Natural killer cell (primary cell): Measurements from ENCODE around the gene PDE4D. TPM values are rescaled to one million over a fixed set of nuclear protein-coding genes. Genes with fewer than 3 reads are reported as not detected.

ENCODE experiments used
- ATAC-seq, 3 donors: fragments of 150-1000 bp in 2 of 3; fragments of 200-7000 bp in 1 of 3; cut with Tn5 transposase; 1 replicate in 1 of 3; 2 replicates in 2 of 3; pipeline ENCODE4 v1.10.0; 2021; ENCODE audit warnings: mild to moderate bottlenecking in 2 of 3, moderate library complexity in 2 of 3
- DNase-seq, 2 donors: peaks; one replicate each; pipeline versions ENCODE4 v3.0.0 to v3.0.0-alpha.2; 2013 to 2021; ENCODE audit warnings: mixed read lengths in 1 of 2
- H3K27ac ChIP-seq: one replicate; pipeline ENCODE4 v1.5.1; 2013; ENCODE audit warnings: mild to moderate bottlenecking, low read length
- H3K27me3 ChIP-seq: one replicate; pipeline ENCODE4 v1.6.1; 2013; ENCODE audit warnings: low read length; ENCODE audit not compliant: control insufficient read depth, insufficient read depth
- H3K36me3 ChIP-seq: one replicate; pipeline ENCODE4 v1.6.1; 2013; ENCODE audit warnings: low read length; ENCODE audit not compliant: control insufficient read depth, insufficient read depth
- H3K4me1 ChIP-seq: one replicate; pipeline ENCODE4 v1.6.1; 2013; ENCODE audit warnings: low read length; ENCODE audit not compliant: control insufficient read depth, insufficient read depth
- H3K4me3 ChIP-seq: one replicate; pipeline ENCODE4 v1.5.1; 2013; ENCODE audit warnings: low read length
- H3K9me3 ChIP-seq: one replicate; pipeline ENCODE4 v1.6.1; 2013; ENCODE audit warnings: low read length; ENCODE audit not compliant: control insufficient read depth, insufficient read depth
- H3K27ac Mint-ChIP-seq, 2 donors: one replicate each; pipeline ENCODE4 v1.8.0; 2022; ENCODE audit warnings: mild to moderate bottlenecking in 2 of 2, mixed read lengths in 2 of 2, moderate library complexity in 1 of 2
- H3K27me3 Mint-ChIP-seq, 2 donors: one replicate each; pipeline ENCODE4 v1.8.0; 2022; ENCODE audit warnings: low read depth in 2 of 2, mixed read lengths in 2 of 2
- H3K36me3 Mint-ChIP-seq: one replicate; pipeline ENCODE4 v1.8.0; 2022; ENCODE audit warnings: mixed read lengths
- H3K4me1 Mint-ChIP-seq, 2 donors: one replicate each; pipeline ENCODE4 v1.8.0; 2022; ENCODE audit warnings: mixed read lengths in 2 of 2
- H3K4me3 Mint-ChIP-seq: one replicate; pipeline ENCODE4 v1.8.0; 2022; ENCODE audit warnings: mild to moderate bottlenecking, moderate library complexity, mixed read lengths
- H3K9me3 Mint-ChIP-seq, 2 donors: one replicate each; pipeline ENCODE4 v1.8.0; 2022; ENCODE audit warnings: mixed read lengths in 2 of 2
- CTCF ChIP-seq: fragments of 200-600 bp; IDR thresholded peaks from one replicate; pipeline ENCODE4 v1.8.0; 2022; ENCODE audit warnings: antibody characterized with exemption
- WGBS: methylation state at CpG from one replicate; pipeline ENCODE4 v1.1.7; 2013; ENCODE audit warnings: missing lambda C conversion rate; ENCODE audit not compliant: insufficient coverage; 5-methylcytosine and 5-hydroxymethylcytosine counted together
- intact Hi-C: fragments of 100-400 bp; cut with micrococcal nuclease; formaldehyde crosslinking; loops from one replicate; pipeline ENCODE4 v1.14.2; 2022
- total RNA-seq, 4 donors: library from RNA; stranded (reverse); fragments of 120-200 nt in 1 of 4; gene quantifications; one replicate each; pipeline versions ENCODE4 v1.2.3 to v1.2.4, GENCODE V29; 2013 to 2022

Gene PDE4D
- total RNA-seq, 3 donors from 2014 or later (not counting 1 experiment from before 2014, with no cell fraction given): 109 to 170 (median 116) TPM

GRCh38 chr5:59873113-59873512 is 20.4 kb downstream of the PDE4D start:
- DNase-seq (no peak), ATAC-seq (no peak)
- H3K36me3 ChIP-seq: no peaks in the 10 kb centered on the region
- H3K4me1 ChIP-seq: no peaks in the 10 kb centered on the region
- Mint-ChIP-seq H3K36me3 (no peaks in the 10 kb centered on the region), H3K27ac (no peak overlapping the region), H3K9me3 (peaks cover 2 to 7% of the 10 kb centered on the region in 2 donors), H3K4me3 (no peak overlapping the region), H3K4me1 (no peaks in the 10 kb centered on the region), H3K27me3 (peaks cover 0 to 5% of the 10 kb centered on the region in 2 donors)
- no peaks in the 10 kb centered on the region for H3K27me3 ChIP-seq
- no peak overlapping the region for H3K27ac ChIP-seq
- no peak for TF ChIP-seq CTCF
- 69% methylated on average over 2 of the region's 2 CpGs for WGBS
- no peak overlapping the region for H3K4me3 ChIP-seq
- intact Hi-C loops: no loop called here
- H3K9me3 ChIP-seq: no peaks in the 10 kb centered on the region

GRCh38 chr5:59866661-59867060 is 26.9 kb downstream of the PDE4D start:
- TF ChIP-seq CTCF: no peak
- Mint-ChIP-seq H3K4me3 (no peak overlapping the region), H3K9me3 (peaks cover 0 to 2% of the 10 kb centered on the region in 2 donors), H3K36me3 (no peaks in the 10 kb centered on the region), H3K27me3 (peaks cover 5 to 6% of the 10 kb centered on the region in 2 donors), H3K27ac (no peak overlapping the region), H3K4me1 (no peaks in the 10 kb centered on the region)
- Histone ChIP-seq H3K4me1 (no peaks in the 10 kb centered on the region), H3K36me3 (no peaks in the 10 kb centered on the region), H3K4me3 (no peak overlapping the region), H3K9me3 (no peaks in the 10 kb centered on the region), H3K27ac (no peak overlapping the region), H3K27me3 (no peaks in the 10 kb centered on the region)
- intact Hi-C loops: no loop called here
- DNase-seq (no peak), ATAC-seq (no peak)
- 80% methylated on average over 2 of the region's 2 CpGs for WGBS

GRCh38 chr5:59864718-59865117 is 28.8 kb downstream of the PDE4D start:
- H3K4me3 Mint-ChIP-seq: no peak overlapping the region
- 78% methylated on average over 3 of the region's 3 CpGs for WGBS
- no peaks in the 10 kb centered on the region for H3K36me3 ChIP-seq
- no peaks in the 10 kb centered on the region for H3K4me1 ChIP-seq
- DNase-seq (no peak), ATAC-seq (no peak)
- no peak overlapping the region for H3K27ac Mint-ChIP-seq
- H3K27me3 ChIP-seq: no peaks in the 10 kb centered on the region
- intact Hi-C loops: no loop called here
- no peaks in the 10 kb centered on the region for H3K36me3 Mint-ChIP-seq
- H3K4me3 ChIP-seq: no peak overlapping the region
- no peak overlapping the region for H3K27ac ChIP-seq
- H3K4me1 Mint-ChIP-seq: no peaks in the 10 kb centered on the region
- no peaks in the 10 kb centered on the region for H3K9me3 ChIP-seq
- peaks cover 0 to 2% of the 10 kb centered on the region in 2 donors for H3K9me3 Mint-ChIP-seq
- peaks cover 4 to 6% of the 10 kb centered on the region in 2 donors for H3K27me3 Mint-ChIP-seq
- no peak for TF ChIP-seq CTCF

- DNase-seq: no peak
- no peaks in the 10 kb centered on the region for H3K4me1 Mint-ChIP-seq
- Histone ChIP-seq H3K36me3 (no peaks in the 10 kb centered on the region), H3K9me3 (no peaks in the 10 kb centered on the region), H3K27ac (no peak overlapping the region), H3K4me3 (no peak overlapping the region), H3K4me1 (no peaks in the 10 kb centered on the region), H3K27me3 (no peaks in the 10 kb centered on the region)
- H3K27ac Mint-ChIP-seq: no peak overlapping the region
- ATAC-seq: no peak
- H3K36me3 Mint-ChIP-seq: no peaks in the 10 kb centered on the region
- 87% methylated on average over 5 of the region's 5 CpGs for WGBS
- no peak for TF ChIP-seq CTCF
- intact Hi-C loops: no loop called here
- peaks cover 4 to 6% of the 10 kb centered on the region in 2 donors for H3K27me3 Mint-ChIP-seq
- peaks cover 0 to 2% of the 10 kb centered on the region in 2 donors for H3K9me3 Mint-ChIP-seq
- H3K4me3 Mint-ChIP-seq: no peak overlapping the region
Measured at GRCh38 chr5:59863777-59864176, 29.7 kb downstream of the PDE4D start.
